Transverse colon (tissue), 4 donors: ENCODE measurements around the gene MLC1.

Experiments used
- EP300 ChIP-seq: sonication (generic); formaldehyde crosslinking; IDR thresholded peaks from one replicate; pipeline ENCODE4 v1.6.1; 2017; ENCODE audit warnings: antibody characterized with exemption, low read depth
- POLR2A ChIP-seq: fragments of 450-650 bp; IDR thresholded peaks from one replicate; pipeline ENCODE4 v1.6.1; 2016; ENCODE audit warnings: antibody characterized with exemption, mild to moderate bottlenecking, moderate library complexity
- POLR2AphosphoS5 ChIP-seq, 3 donors: sonication (generic); formaldehyde crosslinking; IDR thresholded peaks; one replicate each; pipeline ENCODE4 v1.6.1; 2016; ENCODE audit warnings: antibody characterized with exemption in 3 of 3
- TF ChIP-seq, protein P1 (sequence below), 5 experiments: fragments of 200-600 bp in 3 of 5; fragments of 450-650 bp in 2 of 5; sonication (generic) in 3 of 5; IDR thresholded peaks; 1 replicate in 2 of 5; 2 replicates in 3 of 5; pipeline ENCODE4 v1.5.1; 2016 to 2017; ENCODE audit warnings: antibody characterized with exemption in 5 of 5, inconsistent platforms in 3 of 5, mild to moderate bottlenecking in 2 of 5, moderate library complexity in 1 of 5

DNA sequence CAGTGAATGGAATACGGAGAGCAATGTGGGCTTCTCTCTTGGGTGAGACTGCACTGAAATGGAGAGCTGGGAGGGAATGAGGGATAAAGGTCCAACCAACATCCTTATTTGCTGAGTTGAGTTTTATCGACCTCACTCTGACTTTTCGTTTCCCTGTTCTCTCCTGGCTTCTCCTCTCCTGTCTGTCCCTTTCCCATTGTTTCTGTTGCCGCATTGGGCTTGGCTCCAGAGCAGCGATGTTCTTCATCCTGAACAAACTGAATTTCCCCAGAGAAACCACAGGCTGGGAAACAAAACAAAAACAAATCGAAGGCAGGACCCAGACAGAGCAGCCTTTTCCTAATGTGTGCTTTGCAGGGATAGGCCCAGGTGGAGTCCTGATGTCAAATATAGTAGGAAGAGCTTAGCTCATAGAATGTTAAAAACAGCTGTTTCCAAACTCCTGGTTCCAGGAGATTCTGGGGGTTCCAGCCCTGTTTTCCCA is 34.6 kb upstream of the MLC1 start:
- TF ChIP-seq, protein P1, sequence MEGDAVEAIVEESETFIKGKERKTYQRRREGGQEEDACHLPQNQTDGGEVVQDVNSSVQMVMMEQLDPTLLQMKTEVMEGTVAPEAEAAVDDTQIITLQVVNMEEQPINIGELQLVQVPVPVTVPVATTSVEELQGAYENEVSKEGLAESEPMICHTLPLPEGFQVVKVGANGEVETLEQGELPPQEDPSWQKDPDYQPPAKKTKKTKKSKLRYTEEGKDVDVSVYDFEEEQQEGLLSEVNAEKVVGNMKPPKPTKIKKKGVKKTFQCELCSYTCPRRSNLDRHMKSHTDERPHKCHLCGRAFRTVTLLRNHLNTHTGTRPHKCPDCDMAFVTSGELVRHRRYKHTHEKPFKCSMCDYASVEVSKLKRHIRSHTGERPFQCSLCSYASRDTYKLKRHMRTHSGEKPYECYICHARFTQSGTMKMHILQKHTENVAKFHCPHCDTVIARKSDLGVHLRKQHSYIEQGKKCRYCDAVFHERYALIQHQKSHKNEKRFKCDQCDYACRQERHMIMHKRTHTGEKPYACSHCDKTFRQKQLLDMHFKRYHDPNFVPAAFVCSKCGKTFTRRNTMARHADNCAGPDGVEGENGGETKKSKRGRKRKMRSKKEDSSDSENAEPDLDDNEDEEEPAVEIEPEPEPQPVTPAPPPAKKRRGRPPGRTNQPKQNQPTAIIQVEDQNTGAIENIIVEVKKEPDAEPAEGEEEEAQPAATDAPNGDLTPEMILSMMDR (IDR thresholded peaks at IDR 0.05) = no peak
- no peak for TF ChIP-seq POLR2AphosphoS5 (IDR thresholded peaks at IDR 0.05)
- TF ChIP-seq EP300 = no peak
- TF ChIP-seq POLR2A = no peak
